SK-N-MC (cell line): ENCODE results near the gene GALK2.

Experiments
- EZH2 ChIP-seq: fragments of 200-600 bp; sonication (generic); IDR thresholded peaks from one replicate; pipeline ENCODE4 v1.6.1; 2017; ENCODE audit warnings: antibody characterized with exemption
- POLR2AphosphoS5 ChIP-seq: IDR thresholded peaks from 2 replicates; pipeline ENCODE4 v1.6.1; 2012; ENCODE audit warnings: mild to moderate bottlenecking, low read depth, low read length, borderline replicate concordance

- TF ChIP-seq POLR2AphosphoS5 (no peak), EZH2 (no peak)
Observed at GRCh38 chr15:49188933-49189332, 18.9 kb downstream of the GALK2 start.
